Ovary (tissue), 3 donors: ENCODE results near the gene LGR4.

ENCODE experiments used
- EP300 ChIP-seq: sonication (generic); formaldehyde crosslinking; IDR thresholded peaks from one replicate; pipeline ENCODE4 v1.6.1; 2017; ENCODE audit warnings: antibody characterized with exemption
- TF ChIP-seq, protein P1 (sequence below), 3 donors: fragments of 450-650 bp in 2 of 3; fragments of 200-600 bp in 1 of 3; IDR thresholded peaks; one replicate each; pipeline versions ENCODE4 v1.5.1 to v1.8.0; 2016 to 2022; ENCODE audit warnings: antibody characterized with exemption in 3 of 3, mild to moderate bottlenecking in 1 of 3
- donor health status: DM: no; HTN: no; CAD: no.

DNA sequence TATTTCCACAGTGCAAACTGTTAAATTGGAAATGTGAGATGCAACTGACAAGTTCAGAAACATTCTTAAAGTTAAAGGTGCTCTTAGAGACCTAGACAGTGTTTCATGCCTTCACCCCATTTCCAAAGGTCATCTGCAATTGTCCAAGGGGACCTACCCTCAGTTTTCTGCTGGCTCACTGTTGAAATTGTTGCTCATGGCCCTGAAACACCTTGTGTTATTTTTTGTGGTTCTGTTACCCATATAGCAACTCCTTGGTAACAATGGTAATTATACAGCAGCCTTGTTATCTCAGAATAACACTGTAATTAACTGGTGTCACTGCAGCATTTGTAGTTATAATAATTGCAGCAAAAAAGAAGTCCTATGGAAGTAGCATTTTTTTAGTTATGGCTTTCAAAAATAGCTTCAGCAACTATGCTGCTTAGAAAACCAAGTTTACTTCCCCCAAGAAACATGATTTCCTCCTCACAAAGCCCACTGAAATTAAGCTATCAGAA, 60.3 kb downstream of the LGR4 start:
- TF ChIP-seq, protein P1, sequence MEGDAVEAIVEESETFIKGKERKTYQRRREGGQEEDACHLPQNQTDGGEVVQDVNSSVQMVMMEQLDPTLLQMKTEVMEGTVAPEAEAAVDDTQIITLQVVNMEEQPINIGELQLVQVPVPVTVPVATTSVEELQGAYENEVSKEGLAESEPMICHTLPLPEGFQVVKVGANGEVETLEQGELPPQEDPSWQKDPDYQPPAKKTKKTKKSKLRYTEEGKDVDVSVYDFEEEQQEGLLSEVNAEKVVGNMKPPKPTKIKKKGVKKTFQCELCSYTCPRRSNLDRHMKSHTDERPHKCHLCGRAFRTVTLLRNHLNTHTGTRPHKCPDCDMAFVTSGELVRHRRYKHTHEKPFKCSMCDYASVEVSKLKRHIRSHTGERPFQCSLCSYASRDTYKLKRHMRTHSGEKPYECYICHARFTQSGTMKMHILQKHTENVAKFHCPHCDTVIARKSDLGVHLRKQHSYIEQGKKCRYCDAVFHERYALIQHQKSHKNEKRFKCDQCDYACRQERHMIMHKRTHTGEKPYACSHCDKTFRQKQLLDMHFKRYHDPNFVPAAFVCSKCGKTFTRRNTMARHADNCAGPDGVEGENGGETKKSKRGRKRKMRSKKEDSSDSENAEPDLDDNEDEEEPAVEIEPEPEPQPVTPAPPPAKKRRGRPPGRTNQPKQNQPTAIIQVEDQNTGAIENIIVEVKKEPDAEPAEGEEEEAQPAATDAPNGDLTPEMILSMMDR (IDR thresholded peaks at IDR 0.05): no peak
- TF ChIP-seq EP300: no peak
